ENCODE data around the gene PAAF1. TPM values are rescaled to one million over a fixed set of nuclear protein-coding genes. Genes with fewer than 3 reads are reported as not detected.

Gene PAAF1
- total RNA-seq, 1 donor from 2014 or later: 27.5 TPM

- Mint-ChIP-seq H3K4me3 (no peak overlapping the region), H3K27ac (ENCODE audit: unreplicated experiment) (no peak overlapping the region), H3K27me3 (ENCODE audit: low read depth) (no peaks in the 10 kb centered on the region), H3K4me1 (peaks cover 13% of the 10 kb centered on the region), H3K36me3 (ENCODE audit: low read depth) (peaks cover 5% of the 10 kb centered on the region), H3K9me3 (peaks cover 2% of the 10 kb centered on the region)
- TF ChIP-seq, protein P1, sequence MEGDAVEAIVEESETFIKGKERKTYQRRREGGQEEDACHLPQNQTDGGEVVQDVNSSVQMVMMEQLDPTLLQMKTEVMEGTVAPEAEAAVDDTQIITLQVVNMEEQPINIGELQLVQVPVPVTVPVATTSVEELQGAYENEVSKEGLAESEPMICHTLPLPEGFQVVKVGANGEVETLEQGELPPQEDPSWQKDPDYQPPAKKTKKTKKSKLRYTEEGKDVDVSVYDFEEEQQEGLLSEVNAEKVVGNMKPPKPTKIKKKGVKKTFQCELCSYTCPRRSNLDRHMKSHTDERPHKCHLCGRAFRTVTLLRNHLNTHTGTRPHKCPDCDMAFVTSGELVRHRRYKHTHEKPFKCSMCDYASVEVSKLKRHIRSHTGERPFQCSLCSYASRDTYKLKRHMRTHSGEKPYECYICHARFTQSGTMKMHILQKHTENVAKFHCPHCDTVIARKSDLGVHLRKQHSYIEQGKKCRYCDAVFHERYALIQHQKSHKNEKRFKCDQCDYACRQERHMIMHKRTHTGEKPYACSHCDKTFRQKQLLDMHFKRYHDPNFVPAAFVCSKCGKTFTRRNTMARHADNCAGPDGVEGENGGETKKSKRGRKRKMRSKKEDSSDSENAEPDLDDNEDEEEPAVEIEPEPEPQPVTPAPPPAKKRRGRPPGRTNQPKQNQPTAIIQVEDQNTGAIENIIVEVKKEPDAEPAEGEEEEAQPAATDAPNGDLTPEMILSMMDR (conservative IDR thresholded peaks at IDR 0.05): no peak
- no peak for DNase-seq (ENCODE audit: low read depth, low spot score)
Measured at GRCh38 chr11:73949246-73949645, 72.4 kb downstream of the PAAF1 start.

DNA sequence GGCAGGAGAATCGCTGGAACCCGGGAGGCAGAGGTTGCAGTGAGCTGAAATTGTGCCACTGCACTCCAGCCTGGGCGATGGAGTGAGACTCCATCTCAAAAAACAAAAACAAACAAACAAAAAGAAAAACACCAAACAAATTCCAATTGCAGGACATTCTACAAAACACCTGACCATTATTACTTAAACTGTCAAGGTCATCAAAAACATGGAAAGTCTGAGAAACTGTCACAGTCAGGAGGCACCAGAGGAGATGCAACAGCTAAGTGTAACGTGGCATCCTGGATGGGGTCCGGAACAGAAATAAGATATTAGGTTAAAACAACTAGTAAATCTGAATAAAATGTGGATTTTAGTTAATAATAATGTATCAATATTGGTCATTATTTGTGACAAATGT, 73.1 kb downstream of the PAAF1 start:
- peaks cover 11% of the 10 kb centered on the region for H3K4me1 Mint-ChIP-seq
- TF ChIP-seq, protein P1 (conservative IDR thresholded peaks at IDR 0.05): no peak
- no peak overlapping the region for H3K27ac Mint-ChIP-seq (ENCODE audit: unreplicated experiment)

GRCh38 chr11:73950869-73951710, 74.3 kb downstream of the PAAF1 start, which contains the start of gene DNAJB13:
DNAJB13 (plus strand) TSS chr11:73951026; CDS start chr11:73951070, 44 bp downstream.
- no peak within 1 kb of the TSS for H3K27ac Mint-ChIP-seq (ENCODE audit: unreplicated experiment)
- peak; percentile 47 for DNase-seq (ENCODE audit: low read depth, low spot score)
- no peaks in the 10 kb centered on the region for H3K27me3 Mint-ChIP-seq (ENCODE audit: low read depth)
- H3K9me3 Mint-ChIP-seq: no peaks in the 10 kb centered on the region
- H3K36me3 Mint-ChIP-seq (ENCODE audit: low read depth): peaks cover 3% of the 10 kb centered on the region
- TF ChIP-seq, protein P1 (conservative IDR thresholded peaks at IDR 0.05): no peak
- H3K4me1 Mint-ChIP-seq: peaks cover 8% of the 10 kb centered on the region
- no peak within 1 kb of the TSS for H3K4me3 Mint-ChIP-seq

More for the DNA sequence above, 73.1 kb downstream of the PAAF1 start:
- Mint-ChIP-seq H3K9me3 (no peaks in the 10 kb centered on the region), H3K27me3 (ENCODE audit: low read depth) (no peaks in the 10 kb centered on the region), H3K36me3 (ENCODE audit: low read depth) (peaks cover 3% of the 10 kb centered on the region), H3K4me3 (no peak overlapping the region)
- no peak for DNase-seq (ENCODE audit: low read depth, low spot score)

DNA sequence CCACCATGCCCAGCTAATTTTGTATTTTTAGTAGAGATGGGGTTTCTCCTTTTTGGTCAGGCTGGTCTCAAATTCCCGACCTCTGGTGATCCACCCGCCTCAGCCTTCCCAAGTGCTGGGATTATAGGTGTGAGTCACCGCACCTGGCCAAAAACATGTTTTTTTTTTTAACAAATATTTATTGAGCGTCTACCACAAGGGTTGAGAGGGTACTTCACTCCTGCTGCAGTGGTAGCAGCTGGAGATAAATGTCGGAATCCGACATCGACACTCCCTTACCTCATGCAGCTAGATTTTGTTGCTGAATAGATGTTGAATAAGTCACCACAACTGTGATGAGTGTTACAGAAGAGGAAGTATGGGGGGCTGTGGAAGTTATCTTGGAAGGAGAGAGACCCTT, 75.0 kb downstream of the PAAF1 start:
- H3K4me3 Mint-ChIP-seq: no peak overlapping the region
- peaks cover under 1% of the 10 kb centered on the region for H3K36me3 Mint-ChIP-seq (ENCODE audit: low read depth)
- peaks cover 15% of the 10 kb centered on the region for H3K4me1 Mint-ChIP-seq
- TF ChIP-seq, protein P1 (conservative IDR thresholded peaks at IDR 0.05): no peak
- H3K27ac Mint-ChIP-seq (ENCODE audit: unreplicated experiment): no peak overlapping the region
- no peak for DNase-seq (ENCODE audit: low read depth, low spot score)
- H3K27me3 Mint-ChIP-seq (ENCODE audit: low read depth): no peaks in the 10 kb centered on the region
- no peaks in the 10 kb centered on the region for H3K9me3 Mint-ChIP-seq

GRCh38 chr11:73956876-73957653, 80.3 kb downstream of the PAAF1 start:
- TF ChIP-seq, protein P1 (conservative IDR thresholded peaks at IDR 0.05): no peak
- Mint-ChIP-seq H3K27me3 (ENCODE audit: low read depth) (no peaks in the 10 kb centered on the region), H3K36me3 (ENCODE audit: low read depth) (no peaks in the 10 kb centered on the region), H3K4me1 (peaks cover 12% of the 10 kb centered on the region), H3K4me3 (no peak overlapping the region), H3K9me3 (no peaks in the 10 kb centered on the region), H3K27ac (ENCODE audit: unreplicated experiment) (peak overlapping the region; percentile 81)
- no peak for DNase-seq (ENCODE audit: low read depth, low spot score)
